SK-N-SH treated with all-trans-retinoic acid at 6 μM for 48 hours (cell line): ENCODE data around the gene DSCAM.

ENCODE experiments used
- ARNTL ChIP-seq: fragments of 450-650 bp; formaldehyde crosslinking; IDR thresholded peaks from 2 replicates; pipeline ENCODE4 v1.5.0; 2020; ENCODE audit warnings: low read depth, mild to moderate bottlenecking, moderate library complexity, borderline replicate concordance
- BACH2 ChIP-seq: fragments of 250-450 bp; sonication (Bioruptor Pico); IDR thresholded peaks from 2 replicates; pipeline ENCODE4 v1.9.0; 2021; ENCODE audit warnings: mild to moderate bottlenecking, borderline replicate concordance
- CREB5 ChIP-seq: fragments of 250-450 bp; sonication (Bioruptor Pico); IDR thresholded peaks from 2 replicates; pipeline ENCODE4 v1.5.1; 2020; ENCODE audit warnings: low read depth, mild to moderate bottlenecking, moderate library complexity
- CSDC2 ChIP-seq: fragments of 250-450 bp; sonication (Bioruptor Pico); IDR thresholded peaks from 2 replicates; pipeline ENCODE4 v1.5.0; 2020; ENCODE audit warnings: mild to moderate bottlenecking, moderate library complexity
- ESRRG ChIP-seq: fragments of 250-450 bp; sonication (Bioruptor Pico); IDR thresholded peaks from 2 replicates; pipeline ENCODE4 v1.6.1; 2021; ENCODE audit warnings: mild to moderate bottlenecking
- ISL1 ChIP-seq: fragments of 250-450 bp; sonication (Bioruptor Pico); IDR thresholded peaks from 2 replicates; pipeline ENCODE4 v2.1.2; 2022; ENCODE audit warnings: mild to moderate bottlenecking, moderate library complexity
- RARB ChIP-seq: fragments of 250-450 bp; sonication (Bioruptor Pico); IDR thresholded peaks from 2 replicates; pipeline ENCODE4 v1.8.0; 2021; ENCODE audit warnings: mild to moderate bottlenecking, moderate library complexity
- SNAI2 ChIP-seq: fragments of 250-450 bp; sonication (Bioruptor Pico); IDR thresholded peaks from 2 replicates; pipeline ENCODE4 v1.5.0; 2020; ENCODE audit warnings: mild to moderate bottlenecking, moderate library complexity
- TOX ChIP-seq: fragments of 250-450 bp; sonication (Bioruptor Pico); IDR thresholded peaks from 2 replicates; pipeline ENCODE4 v1.8.0; 2021; ENCODE audit warnings: mild to moderate bottlenecking, moderate library complexity, borderline replicate concordance
- ZC3H10 ChIP-seq: fragments of 250-450 bp; sonication (Bioruptor Pico); IDR thresholded peaks from 2 replicates; pipeline ENCODE4 v1.5.1; 2021; ENCODE audit warnings: mild to moderate bottlenecking, moderate library complexity
- ZFP3 ChIP-seq: fragments of 250-450 bp; sonication (Bioruptor Pico); IDR thresholded peaks from 2 replicates; pipeline ENCODE4 v1.5.0; 2020; ENCODE audit warnings: mild to moderate bottlenecking, moderate library complexity
- ZNF565 ChIP-seq: fragments of 450-650 bp; formaldehyde crosslinking; conservative IDR thresholded peaks from 2 replicates; pipeline ENCODE4 v1.5.0; 2020; ENCODE audit warnings: low read depth, mild to moderate bottlenecking, moderate library complexity
- ZNF8 ChIP-seq: fragments of 450-650 bp; formaldehyde crosslinking; IDR thresholded peaks from 2 replicates; pipeline ENCODE4 v1.5.0; 2020; ENCODE audit warnings: mild to moderate bottlenecking, moderate library complexity

- TF ChIP-seq TOX (CRISPR knock-in tag), result no peak
- TF ChIP-seq ISL1, result no peak
- no peak for TF ChIP-seq ESRRG (CRISPR knock-in tag)
- TF ChIP-seq ZFP3 (CRISPR knock-in tag), result no peak
- TF ChIP-seq ZNF8 (CRISPR knock-in tag), result no peak
- no peak for TF ChIP-seq CSDC2
- no peak for TF ChIP-seq BACH2 (CRISPR knock-in tag)
- TF ChIP-seq SNAI2 (CRISPR knock-in tag), result no peak
- TF ChIP-seq ZC3H10 (CRISPR knock-in tag), result no peak
- TF ChIP-seq ZNF565 (CRISPR knock-in tag), result no peak
- TF ChIP-seq ARNTL (CRISPR knock-in tag), result no peak
- TF ChIP-seq CREB5, result no peak
- TF ChIP-seq RARB, result no peak
Observed at GRCh38 chr21:40474513-40474912, 372.4 kb downstream of the DSCAM start.
